Caki2 (cell line): ENCODE data around the gene CFAP299. TPM values are rescaled to one million over a fixed set of nuclear protein-coding genes. Genes with fewer than 3 reads are reported as not detected.
"Not testable (repeated sequence)": the region's sequence is repeated elsewhere in the genome, so short reads cannot be mapped to it uniquely, and the experiment has no call there.

Source experiments
- DNase-seq: peaks from one replicate; pipeline ENCODE4 v3.0.0-alpha.2; 2015; ENCODE audit warnings: low read depth
- in situ Hi-C: cut with HindIII; loops from 2 replicates; pipeline ENCODE4 v1.10.0; 2016; ENCODE audit warnings: low sequenced_read_pairs, low pct_unique_long_range_greater_than_20kb, mixed read lengths
- total RNA-seq: library from RNA; depleted of rRNA; stranded (reverse); fragments of >200 nt; shearing (Covaris generic); gene quantifications from 2 replicates; pipeline ENCODE4 v1.2.3, GENCODE V29; 2014; ENCODE audit warnings: low replicate concordance

Gene CFAP299
- total RNA-seq, 1 experiment from 2014 or later = not detected

DNA sequence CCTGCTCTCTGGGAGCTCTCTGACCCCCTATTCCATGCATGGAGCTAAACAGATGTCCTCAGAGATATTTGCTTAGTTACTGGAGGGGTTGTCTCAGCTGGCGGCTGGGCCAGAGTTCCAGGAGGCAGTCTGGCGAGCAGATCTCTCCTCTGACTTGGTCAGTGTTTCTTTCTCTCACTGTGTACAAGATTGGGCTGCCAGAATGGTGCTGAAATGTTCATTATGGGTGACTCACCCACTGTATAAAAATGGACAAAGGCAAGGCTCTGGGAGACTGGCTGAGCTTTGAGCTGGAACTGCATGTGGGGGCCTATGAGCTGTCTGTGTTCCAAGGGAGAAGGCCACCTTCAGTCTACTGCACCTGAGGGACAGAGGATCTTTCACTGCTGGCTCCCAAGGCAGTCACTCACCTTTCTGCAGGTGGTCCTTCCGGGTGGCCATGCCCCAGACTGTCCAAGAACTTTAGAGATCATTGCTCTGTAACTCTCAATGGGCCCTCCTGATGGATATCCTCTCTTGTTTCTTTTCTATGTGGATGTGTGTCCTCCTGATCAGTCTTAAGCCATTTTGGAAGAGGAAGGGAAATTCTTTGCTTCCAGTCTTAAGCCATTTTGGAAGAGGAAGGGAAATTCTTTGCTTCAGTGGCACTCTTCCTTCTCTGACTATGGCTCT, 88.2 kb downstream of the CFAP299 start:
- DNase-seq = no peak
- in situ Hi-C loops = no loop called here

GRCh38 chr4:80424225-80424581, 88.7 kb downstream of the CFAP299 start:
- in situ Hi-C loops = no loop called here
- DNase-seq = no peak

- no peak for DNase-seq
- in situ Hi-C loops = no loop called here
These were observed 89.9 kb downstream of the CFAP299 start for GRCh38 chr4:80425124-80426100.

DNA sequence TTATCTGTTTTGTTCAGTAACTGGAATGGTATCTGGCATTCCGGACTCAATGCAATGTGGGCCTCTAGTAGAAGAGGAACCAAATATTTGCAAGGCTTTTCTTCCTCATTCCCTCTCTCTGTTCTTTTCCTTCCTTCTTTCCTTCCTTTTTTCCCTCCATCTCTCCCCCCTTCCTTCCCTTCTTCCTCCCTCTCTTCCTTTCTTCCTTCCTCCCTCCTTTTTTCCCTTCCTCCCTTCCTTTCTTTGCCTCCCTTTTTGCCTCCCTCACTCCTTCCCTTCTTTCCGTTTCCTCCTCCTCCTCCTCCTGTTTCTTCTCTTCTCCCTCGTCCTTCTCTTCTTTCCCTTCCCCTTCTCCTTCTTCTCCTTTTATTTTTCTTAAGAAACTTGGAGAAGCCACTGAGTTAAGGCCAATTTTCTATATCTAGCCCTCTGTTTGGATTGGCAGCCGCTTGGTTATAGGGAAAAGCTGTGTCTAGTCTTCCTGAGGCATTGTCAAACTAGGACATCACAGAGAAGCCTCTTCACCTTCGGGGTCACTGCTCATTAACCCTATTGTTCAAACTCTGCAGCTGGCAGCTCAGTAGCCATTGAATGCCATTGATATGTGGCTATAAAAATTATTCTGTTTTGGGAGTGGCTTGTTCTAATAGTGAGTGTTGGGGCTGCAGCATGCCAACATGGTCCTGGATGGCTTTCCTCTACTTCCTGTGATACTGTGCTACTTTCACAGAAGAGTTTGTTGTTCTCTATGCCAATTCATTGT, 95.9 kb downstream of the CFAP299 start:
- DNase-seq = no peak
- in situ Hi-C loops = no loop called here

DNA sequence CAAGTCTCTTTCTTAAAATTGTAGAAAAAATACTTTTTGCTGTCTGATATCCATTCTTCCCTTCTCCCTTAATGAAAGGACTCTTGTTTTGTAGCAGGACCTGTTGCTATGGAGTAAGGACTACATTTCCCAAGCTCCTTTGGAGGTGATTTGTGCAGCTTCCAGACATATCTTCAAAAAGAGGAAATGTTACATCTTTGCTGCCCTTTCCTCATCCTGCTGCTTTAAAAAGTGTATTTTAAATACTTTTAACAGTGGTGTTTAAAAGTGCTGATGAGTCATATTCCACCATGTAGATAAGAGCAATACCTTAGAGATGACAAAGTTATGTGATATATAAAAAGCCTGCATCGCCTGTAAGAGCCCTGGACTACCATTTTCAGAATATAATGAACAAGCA, 98.7 kb downstream of the CFAP299 start:
- DNase-seq = no peak
- in situ Hi-C loops = no loop called here

- no peak for DNase-seq
- in situ Hi-C loops = no loop called here
These were observed 102.5 kb downstream of the CFAP299 start for GRCh38 chr4:80438016-80438415.

DNA sequence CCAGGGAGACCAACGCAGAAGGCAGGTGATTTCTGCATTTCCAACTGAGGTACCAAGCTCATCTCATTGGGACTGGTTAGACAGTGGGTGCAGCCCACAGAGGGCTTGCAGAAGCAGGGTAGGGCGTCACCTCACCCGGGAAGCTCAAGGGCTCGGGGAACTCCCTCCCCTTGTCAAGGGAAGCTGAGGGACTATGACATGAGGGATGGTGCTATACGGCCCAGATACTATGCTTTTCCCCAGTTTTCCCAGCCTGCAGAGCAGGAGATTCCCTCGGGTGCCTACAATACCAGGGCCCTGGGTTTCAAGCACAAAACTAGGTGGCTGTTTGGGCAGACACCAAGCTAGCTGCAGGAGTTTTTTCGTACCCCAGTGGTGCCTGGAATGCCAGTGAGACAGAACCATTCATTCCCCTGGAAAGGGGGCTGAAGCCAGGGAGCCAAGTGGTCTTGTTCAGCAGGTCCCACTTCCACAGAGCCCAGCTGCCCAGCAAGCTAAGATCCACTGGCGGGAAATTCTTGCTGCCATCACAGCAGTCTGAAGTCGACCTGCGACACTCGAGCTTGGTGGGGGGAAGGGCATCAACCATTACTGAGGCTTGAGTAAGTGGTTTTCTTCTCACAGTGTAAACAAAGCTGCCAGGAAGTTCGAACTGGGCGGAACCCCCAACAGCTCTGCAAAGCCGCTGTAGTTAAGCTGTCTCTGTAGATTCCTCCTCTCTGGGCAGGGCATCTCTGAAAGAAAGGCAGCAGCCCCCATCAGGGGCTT, 103.9 kb downstream of the CFAP299 start:
- in situ Hi-C loops, DNase-seq: not testable (repeated sequence)

DNA sequence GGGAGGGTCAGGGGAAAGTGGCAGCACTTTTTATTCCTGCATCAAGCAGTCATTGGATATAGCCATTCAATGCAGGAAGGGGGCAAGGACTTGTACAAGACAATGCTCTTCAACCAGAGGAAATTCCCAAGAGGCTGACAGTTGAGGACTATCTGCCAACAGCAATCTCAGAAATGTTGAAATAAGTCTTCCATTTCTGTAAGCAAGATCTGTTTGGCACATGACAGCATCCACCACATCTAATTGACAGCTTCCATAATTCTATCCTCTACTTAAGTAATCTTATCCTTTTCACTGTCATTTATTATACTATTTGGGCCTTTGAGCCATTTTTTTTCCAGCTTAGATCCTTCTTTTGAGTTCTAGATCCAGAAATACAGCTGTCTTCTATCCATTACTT, 110.7 kb downstream of the CFAP299 start:
- no peak for DNase-seq
- in situ Hi-C loops = no loop called here

- in situ Hi-C loops = no loop called here
- no peak for DNase-seq
These were observed 111.1 kb downstream of the CFAP299 start for GRCh38 chr4:80446664-80447063.

- DNase-seq = no peak
- in situ Hi-C loops = no loop called here
These were observed 112.0 kb downstream of the CFAP299 start for GRCh38 chr4:80447493-80447892.

GRCh38 chr4:80448056-80448455, 112.5 kb downstream of the CFAP299 start:
- in situ Hi-C loops = no loop called here
- DNase-seq = no peak

GRCh38 chr4:80452055-80452454, 116.5 kb downstream of the CFAP299 start:
- in situ Hi-C loops = no loop called here

GRCh38 chr4:80452768-80453167, 117.2 kb downstream of the CFAP299 start:
- in situ Hi-C loops = no loop called here
- DNase-seq = no peak

More at GRCh38 chr4:80452055-80452454, 116.5 kb downstream of the CFAP299 start:
- no peak for DNase-seq

GRCh38 chr4:80454040-80454439, 118.5 kb downstream of the CFAP299 start:
- in situ Hi-C loops = no loop called here
- DNase-seq = no peak

DNA sequence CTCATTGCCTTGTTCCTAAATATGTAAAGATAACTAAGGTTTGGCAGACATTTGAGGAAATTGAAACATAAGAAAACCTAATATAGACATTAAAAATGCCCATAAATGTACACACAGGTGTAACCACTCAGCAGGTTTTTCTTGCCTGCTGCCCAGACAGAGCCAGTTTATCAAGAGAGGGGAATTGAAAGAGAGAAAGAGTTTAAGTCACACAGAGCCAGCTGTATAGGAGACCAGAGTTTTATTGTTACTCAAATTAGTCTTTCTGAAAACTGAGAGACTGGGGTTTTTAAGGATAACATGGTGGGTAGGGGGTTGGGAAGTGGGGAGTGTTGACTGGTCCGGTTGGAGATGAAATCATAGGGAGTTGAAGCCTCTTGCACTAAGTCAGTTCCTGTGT, 119.0 kb downstream of the CFAP299 start:
- DNase-seq = no peak
- in situ Hi-C loops = no loop called here

DNA sequence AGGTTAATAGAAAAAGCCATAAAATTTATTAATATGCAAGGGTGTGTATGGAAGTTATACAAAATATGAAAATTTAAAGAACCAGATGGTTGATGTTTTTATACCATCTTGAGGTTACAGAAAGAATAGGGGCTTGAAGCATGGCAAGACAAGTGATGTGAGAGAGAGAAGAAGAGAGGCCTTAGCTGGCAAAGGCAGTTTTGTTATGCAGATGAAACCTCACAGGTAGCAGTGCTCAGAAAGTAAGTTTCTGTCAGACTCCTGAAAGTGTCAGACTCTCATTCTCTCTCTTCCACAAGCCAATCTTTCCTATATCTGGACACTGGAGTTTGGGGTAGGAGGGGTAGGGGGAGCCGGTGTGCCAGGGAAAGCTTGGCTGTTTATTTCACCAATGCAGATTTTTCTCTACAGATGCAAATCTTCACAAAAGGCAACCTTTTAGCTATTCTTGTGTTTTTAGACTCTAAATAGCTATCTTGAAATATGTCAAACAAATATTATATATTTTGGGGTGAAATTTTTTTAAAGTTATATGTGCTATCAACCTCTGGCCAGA, 124.5 kb downstream of the CFAP299 start:
- in situ Hi-C loops = no loop called here
- no peak for DNase-seq

- in situ Hi-C loops = no loop called here
- DNase-seq = no peak
These were observed 125.9 kb downstream of the CFAP299 start for GRCh38 chr4:80461412-80461811.

DNA sequence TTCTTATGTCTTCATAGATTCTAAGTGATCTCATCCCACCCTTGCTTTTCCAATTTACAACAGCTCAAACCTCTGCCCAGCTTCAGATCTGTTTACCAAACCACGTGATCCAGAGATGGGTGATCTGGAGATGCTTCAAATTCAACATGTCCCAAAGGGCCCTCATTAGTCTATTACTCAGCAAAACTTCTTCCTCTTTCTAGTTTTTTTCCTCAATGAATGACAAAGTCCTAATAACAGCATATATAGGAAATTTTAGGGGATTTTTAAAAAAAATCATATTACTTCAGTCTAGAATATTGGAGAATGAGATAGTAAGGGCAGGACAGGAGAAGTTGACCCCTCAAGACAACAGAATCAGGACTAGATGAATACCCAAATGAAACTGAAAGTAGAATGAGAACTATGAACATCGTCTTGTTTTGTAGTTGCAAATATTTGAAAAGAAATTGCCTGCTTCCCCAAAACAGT, 127.1 kb downstream of the CFAP299 start:
- in situ Hi-C loops = no loop called here

More for the DNA sequence above, 127.1 kb downstream of the CFAP299 start:
- DNase-seq = no peak
